ENCODE measurements around the gene MSH3.

Gene MSH3

DNA sequence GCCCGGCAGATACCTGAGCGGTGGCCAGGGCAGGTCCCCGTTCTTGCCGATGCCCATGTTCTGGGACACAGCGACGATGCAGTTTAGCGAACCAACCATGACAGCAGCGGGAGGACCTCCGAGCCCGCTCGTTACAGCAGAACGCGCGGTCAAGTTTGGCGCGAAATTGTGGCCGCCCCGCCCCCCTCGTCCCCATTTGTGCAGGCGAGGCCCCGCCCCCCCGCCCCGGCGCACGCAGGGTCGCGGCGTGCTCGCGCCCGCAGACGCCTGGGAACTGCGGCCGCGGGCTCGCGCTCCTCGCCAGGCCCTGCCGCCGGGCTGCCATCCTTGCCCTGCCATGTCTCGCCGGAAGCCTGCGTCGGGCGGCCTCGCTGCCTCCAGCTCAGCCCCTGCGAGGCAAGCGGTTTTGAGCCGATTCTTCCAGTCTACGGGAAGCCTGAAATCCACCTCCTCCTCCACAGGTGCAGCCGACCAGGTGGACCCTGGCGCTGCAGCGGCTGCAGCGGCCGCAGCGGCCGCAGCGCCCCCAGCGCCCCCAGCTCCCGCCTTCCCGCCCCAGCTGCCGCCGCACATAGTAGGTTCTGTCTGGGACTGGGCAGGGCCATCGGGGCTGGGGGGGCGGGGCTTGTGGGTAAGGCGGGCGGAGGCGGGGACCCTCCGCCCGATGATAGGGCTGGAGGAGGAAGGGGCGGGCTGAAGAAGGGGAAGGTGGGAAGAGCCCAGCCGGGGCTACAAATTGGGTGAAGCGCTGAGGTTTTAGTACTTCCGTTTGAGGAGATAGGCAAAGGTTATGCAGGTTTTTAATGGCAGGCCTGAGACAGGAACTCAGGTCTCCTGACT, at the start of gene MSH3, which contains the start of gene DHFR:
Gene MSH3 (plus strand): TSS at position 262 of the 840 bp plus-strand sequence. CDS start 76 bp downstream, at position 338.
Gene DHFR (minus strand): TSS at position 593 of the 840 bp plus-strand sequence. CDS start 494 bp downstream, at position 99.
- DNase-seq, result peak; percentile 94

DNA sequence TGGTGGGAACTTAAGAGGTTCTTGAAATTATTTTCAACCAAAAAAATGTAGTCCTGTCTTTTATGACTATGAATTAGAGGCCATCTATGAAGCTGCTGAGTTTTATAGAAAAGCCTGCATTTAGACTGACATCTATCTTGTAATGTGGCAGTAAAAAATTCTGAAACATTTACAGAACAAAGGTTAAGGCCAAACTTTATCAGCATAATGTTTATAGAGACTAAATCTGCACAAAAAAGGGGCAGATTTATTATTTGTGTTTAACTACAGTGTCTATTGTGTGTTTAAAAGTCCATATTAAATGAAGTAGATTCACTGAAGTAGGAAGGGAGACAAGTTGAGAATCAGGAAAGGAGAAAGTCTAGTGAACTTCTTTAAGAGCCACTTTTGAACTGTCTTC, 47.1 kb upstream of the MSH3 start:
- no peak for DNase-seq

GRCh38 chr5:80607832-80608231, 46.6 kb upstream of the MSH3 start:
- DNase-seq, result no peak

DNA sequence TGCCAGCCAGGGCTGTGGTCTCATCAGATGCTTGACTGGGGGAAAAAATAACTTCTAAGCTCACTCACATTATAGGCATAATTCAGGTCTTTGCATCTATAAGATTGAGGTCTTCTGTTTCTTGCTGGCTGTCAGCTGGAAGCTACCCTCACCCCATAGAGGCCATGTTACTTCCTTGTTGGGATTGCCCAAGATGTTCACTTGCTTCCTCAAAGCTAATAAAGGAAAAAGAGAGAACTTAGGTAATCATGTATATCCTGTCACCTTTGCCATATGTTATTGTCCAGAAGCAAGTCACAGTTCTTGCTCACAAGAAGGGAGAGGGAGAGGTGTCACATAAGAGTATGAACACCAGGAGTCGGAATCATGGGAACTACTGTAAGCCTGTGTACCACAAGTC, 45.7 kb upstream of the MSH3 start:
- no peak for DNase-seq

DNA sequence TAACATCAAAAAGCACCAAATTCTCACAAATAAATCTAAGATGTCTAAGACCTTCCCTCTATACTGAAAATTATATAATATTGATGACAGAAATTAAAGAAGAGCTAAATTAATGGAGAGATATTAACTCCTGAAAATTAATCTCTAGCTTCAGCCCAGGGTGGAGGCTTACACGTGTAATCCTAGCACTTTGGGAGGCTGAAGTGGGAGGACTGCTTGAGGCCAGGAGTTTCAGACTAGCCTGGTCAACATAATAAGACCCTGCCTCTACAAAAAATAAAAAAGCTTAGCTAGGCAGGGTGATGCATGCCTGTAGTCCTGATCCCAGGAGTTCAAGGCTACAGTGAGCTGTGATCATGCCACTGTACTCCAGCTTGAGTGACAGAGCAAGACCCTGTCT, 44.8 kb upstream of the MSH3 start:
- DNase-seq, result no peak

DNA sequence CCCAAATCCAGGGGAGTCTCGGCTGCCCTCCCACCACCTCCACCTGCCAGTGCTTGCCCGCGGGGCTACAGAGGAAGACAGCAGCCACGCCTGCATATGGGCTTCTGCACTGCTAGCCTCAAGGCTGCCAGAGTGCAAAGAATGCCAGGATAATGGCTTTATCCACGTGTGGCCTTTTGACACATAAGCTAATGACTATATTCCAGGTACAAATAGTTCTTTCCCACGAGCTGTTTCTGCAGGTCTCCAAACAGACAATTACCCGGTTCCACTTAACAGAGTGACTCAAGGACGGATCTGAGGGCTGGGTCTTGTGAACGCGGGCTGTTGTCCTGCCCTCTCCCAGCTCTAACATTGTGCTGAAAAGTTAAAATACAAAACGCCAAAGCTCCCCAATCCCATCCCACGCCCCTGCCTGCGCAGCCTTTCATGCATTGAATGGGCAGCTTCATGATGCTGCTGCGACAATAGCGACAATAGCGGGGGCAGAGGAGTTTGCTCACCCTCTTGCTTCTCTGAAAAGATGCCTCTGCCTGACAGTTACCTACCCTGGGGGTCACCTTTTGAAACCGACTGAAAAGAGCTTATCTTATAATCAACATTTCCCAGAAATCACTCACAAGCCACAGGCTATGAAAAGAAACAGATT, 39.1 kb upstream of the MSH3 start:
- DNase-seq, result no peak

DNA sequence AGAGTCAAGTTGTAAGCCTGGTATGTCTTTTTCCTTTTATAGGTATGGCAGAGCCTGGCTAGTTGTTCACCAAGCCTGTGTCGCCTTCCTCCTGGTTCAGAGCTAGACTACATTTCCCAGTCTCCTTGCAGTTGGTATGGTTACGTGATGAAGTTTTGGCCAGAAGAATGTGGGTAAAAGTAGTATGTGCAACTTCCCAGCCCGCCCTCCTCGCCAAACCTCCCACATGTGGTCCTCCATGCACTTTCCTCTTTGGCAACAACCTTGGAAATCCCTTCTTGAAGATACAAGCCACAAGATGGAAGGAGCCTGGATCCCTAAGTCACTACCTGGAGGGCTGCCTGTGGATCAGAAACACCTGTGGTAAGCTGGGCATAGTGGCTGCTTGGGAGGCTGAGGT, 36.0 kb upstream of the MSH3 start:
- no peak for DNase-seq

DNA sequence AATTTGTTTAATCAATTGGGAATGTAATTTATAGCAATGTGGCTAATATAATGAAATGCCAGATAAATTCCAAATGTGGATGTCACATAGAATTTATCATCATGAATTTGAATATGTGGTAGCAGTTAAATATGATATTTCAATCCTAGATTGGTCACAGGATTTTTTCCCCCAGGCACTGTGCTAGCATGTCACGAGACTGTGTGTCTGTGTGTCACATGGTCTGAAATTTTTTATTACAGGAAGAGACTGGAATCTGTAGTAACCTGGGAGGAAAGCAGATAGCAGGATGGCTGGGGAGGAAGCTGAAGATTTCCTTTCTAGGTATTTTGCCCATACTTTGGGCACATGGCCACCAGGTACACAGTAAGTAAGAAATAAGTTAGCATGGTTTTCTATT, 35.4 kb upstream of the MSH3 start:
- no peak for DNase-seq

GRCh38 chr5:80620211-80620610, 34.2 kb upstream of the MSH3 start:
- DNase-seq, result no peak

DNA sequence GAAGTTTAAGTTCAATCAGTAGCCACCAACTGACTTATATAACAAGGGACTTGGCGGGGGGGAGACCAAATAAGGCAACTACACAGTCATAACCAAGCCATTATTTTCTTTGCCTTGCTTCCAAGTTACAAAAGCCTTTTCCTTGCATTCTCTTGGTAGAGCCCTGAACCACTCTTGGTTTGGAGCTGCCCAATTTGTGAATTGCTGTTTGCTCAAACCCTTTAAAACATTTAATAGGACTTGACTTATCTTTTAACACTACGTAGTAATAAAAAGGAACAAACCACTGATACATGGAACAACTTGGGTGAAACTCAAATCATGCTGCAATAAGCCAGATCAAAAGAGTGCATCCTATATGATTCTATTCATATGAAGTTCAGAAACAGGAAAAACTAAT, 31.7 kb upstream of the MSH3 start:
- no peak for DNase-seq

DNA sequence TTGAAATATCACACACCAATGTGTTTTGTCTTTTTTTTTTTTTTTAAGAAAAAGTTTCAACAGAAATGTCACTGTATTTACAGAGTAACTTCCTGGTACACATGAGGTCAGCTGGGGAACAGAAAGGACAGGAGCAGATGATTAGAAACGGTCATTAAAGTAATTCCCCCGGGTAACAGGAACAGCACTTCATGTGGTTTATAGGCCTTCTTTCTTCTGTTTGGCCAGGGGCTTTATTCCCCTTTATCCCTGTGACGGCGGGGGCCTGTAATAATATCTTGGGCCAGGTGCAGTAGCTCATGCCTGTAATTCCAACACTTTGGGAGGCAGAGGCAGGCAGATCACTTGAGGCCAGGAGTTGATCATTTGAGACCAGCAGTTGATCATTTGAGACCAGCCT, 30.5 kb upstream of the MSH3 start:
- no peak for DNase-seq

DNA sequence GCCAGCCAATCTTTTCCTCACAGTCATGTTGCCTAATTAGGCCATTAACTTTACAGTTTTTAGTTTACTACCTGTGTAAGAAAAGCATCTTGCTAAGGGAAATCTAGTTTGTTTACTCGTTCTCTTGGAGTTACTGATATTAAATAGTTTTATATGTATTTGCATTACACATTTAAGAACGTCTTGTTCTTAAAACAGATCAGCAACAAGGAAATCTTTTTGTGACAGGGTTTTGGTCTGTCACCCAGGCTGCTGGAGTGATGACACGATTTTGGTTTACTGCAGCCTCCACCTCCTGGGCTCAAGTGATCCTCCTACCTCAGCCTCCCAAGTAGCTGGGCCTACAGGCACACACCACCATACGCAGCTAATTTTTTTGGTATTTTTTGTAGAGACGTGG, 29.2 kb upstream of the MSH3 start:
- no peak for DNase-seq

DNA sequence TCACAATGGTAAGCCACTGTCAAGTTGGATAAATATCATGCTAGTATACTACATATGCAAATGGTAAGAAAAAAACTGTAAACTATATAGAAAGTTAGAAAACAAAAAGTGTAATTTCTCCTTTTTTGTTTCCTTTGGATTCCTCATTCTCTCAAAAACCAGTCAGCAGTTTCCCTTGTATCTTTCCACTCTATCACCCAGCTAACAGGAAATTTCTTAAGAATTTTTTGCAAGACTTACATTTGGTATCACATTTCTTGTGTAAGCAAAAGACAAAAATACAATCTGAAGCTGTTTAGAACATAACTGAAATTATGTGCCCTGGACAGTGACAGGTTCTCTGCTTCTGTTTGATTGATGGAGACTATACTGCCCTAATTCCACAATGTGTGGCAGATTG, 25.2 kb upstream of the MSH3 start:
- DNase-seq, result no peak

- no peak for DNase-seq
Measured at GRCh38 chr5:80631278-80632259, 22.9 kb upstream of the MSH3 start.

DNA sequence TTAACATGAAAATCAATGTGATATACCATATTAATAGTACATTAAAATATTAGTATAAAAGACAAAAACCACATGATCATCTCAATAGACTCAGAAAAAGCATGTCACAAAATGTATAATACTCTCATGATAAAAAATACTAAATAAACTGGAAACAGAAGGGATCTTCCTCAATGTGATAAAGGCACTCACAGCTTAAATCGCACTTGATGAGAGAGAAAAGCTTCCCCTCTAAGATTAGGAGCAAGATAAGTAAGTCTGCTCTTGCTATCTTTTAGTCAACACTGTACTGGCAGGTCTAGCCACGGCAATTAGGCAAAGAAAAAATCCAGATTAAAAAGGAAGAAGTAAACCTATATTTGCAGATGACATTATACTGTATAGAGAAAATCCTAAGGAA, 21.8 kb upstream of the MSH3 start:
- DNase-seq, result no peak

GRCh38 chr5:80634193-80634592, 20.3 kb upstream of the MSH3 start:
- DNase-seq, result no peak

GRCh38 chr5:80641353-80641752, 13.1 kb upstream of the MSH3 start:
- no peak for DNase-seq

- no peak for DNase-seq
Measured at GRCh38 chr5:80644900-80645299, 9.6 kb upstream of the MSH3 start.

GRCh38 chr5:80646926-80647325, 7.5 kb upstream of the MSH3 start:
- DNase-seq, result no peak

DNA sequence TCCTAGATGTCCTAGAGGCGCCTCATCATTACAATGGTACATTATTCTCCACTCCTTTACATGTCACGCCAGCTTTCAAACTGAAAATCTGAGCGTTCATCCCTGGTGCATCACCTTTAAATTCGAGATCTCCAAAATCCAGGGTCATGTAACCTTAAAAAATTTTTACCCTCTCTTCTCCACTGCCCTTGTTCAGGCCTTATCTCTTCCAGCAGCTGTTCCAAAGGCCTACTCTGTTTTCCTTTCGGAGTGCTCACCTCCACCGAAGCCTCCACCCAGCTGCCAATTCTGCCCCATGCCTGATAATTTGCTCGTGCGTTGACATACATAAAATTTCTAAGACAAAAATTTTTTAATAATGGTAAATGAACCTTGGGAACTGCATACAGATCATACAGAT, 950 bp upstream of the MSH3 start:
- no peak for DNase-seq

- DNase-seq, result peak; percentile 47
Measured at GRCh38 chr5:80654054-80654390, 430 bp upstream of the MSH3 start.

- DNase-seq, result peak; percentile 23
Measured at GRCh38 chr5:80655231-80655774, 851 bp downstream of the MSH3 start.

- DNase-seq, result no peak
Measured at GRCh38 chr5:80656425-80656824, 2.0 kb downstream of the MSH3 start.
